Endodermal cell (in vitro differentiated cells): ENCODE data around the gene ZNF487. TPM values are rescaled to one million over a fixed set of nuclear protein-coding genes. Genes with fewer than 3 reads are reported as not detected.

Source experiments
- DNase-seq: peaks from one replicate; pipeline ENCODE4 v3.0.0-alpha.2; 2017
- H3K27ac ChIP-seq: 2 replicates; pipeline ENCODE4 v1.5.1; 2013; ENCODE audit warnings: mild to moderate bottlenecking, low read depth, low read length, moderate library complexity
- H3K27me3 ChIP-seq: 2 replicates; pipeline ENCODE4 v1.6.1; 2013; ENCODE audit warnings: mild to moderate bottlenecking, low read length, moderate library complexity; ENCODE audit not compliant: insufficient read depth, control insufficient read depth, poor library complexity, severe bottlenecking
- H3K36me3 ChIP-seq: 2 replicates; pipeline ENCODE4 v1.7.0; 2013; ENCODE audit warnings: mild to moderate bottlenecking, low read length, moderate library complexity; ENCODE audit not compliant: control insufficient read depth, insufficient read depth
- H3K4me1 ChIP-seq: one replicate; pipeline ENCODE4 v1.7.0; 2013; ENCODE audit warnings: low read length; ENCODE audit not compliant: control insufficient read depth, insufficient read depth
- H3K4me3 ChIP-seq: 2 replicates; pipeline ENCODE4 v1.5.1; 2013; ENCODE audit warnings: mild to moderate bottlenecking, low read length, moderate library complexity
- H3K9ac ChIP-seq: 2 replicates; pipeline ENCODE4 v1.6.1; 2013; ENCODE audit warnings: mild to moderate bottlenecking, low read length, moderate library complexity; ENCODE audit not compliant: poor library complexity, severe bottlenecking; ENCODE audit errors: extremely low read depth
- H3K9me3 ChIP-seq: 2 replicates; pipeline ENCODE4 v1.6.1; 2013; ENCODE audit warnings: mild to moderate bottlenecking, low read length, moderate library complexity; ENCODE audit not compliant: control insufficient read depth
- H3K27ac Mint-ChIP-seq: 2 replicates; pipeline ENCODE4 v1.8.0; 2020; ENCODE audit warnings: mixed read lengths
- H3K27me3 Mint-ChIP-seq: 2 replicates; pipeline ENCODE4 v1.8.0; 2021; ENCODE audit warnings: mild to moderate bottlenecking, mixed read lengths; ENCODE audit not compliant: insufficient read depth
- H3K36me3 Mint-ChIP-seq: 2 replicates; pipeline ENCODE4 v1.8.0; 2020; ENCODE audit warnings: low read depth, mixed read lengths
- H3K4me1 Mint-ChIP-seq: 2 replicates; pipeline ENCODE4 v1.8.0; 2020; ENCODE audit warnings: mixed read lengths
- H3K4me3 Mint-ChIP-seq: 2 replicates; pipeline ENCODE4 v1.8.0; 2020; ENCODE audit warnings: mild to moderate bottlenecking, moderate library complexity, mixed read lengths
- H3K9me3 Mint-ChIP-seq: 2 replicates; pipeline ENCODE4 v1.8.0; 2020; ENCODE audit warnings: mild to moderate bottlenecking, mixed read lengths
- CTCF ChIP-seq: fragments of 200-600 bp; sonication (generic); conservative IDR thresholded peaks from 2 replicates; pipeline ENCODE4 v1.5.0; 2021; ENCODE audit warnings: antibody characterized with exemption, mild to moderate bottlenecking
- WGBS, 2 experiments: methylation state at CpG; one replicate each; pipeline versions ENCODE4 v1.1.5 to v1.1.7; 2013; ENCODE audit warnings: missing lambda C conversion rate in 2 of 2, mixed read lengths in 1 of 2; ENCODE audit not compliant: insufficient coverage in 1 of 2, insufficient read length in 1 of 2; 5-methylcytosine and 5-hydroxymethylcytosine counted together
- total RNA-seq, 2 donors: library from RNA; stranded (reverse); fragmentation: NEBNext Ultra II Directional in 1 of 2; extraction: Animal tissue kit (Norgen Biotek cat#: 25700) in 1 of 2; gene quantifications; 2 replicates in 1 of 2; 3 replicates in 1 of 2; pipeline ENCODE4 v1.2.1, GENCODE V29; 2021

Gene ZNF487
- total RNA-seq, 2 donors from 2014 or later = 3.8 to 6.6 TPM

GRCh38 chr10:43390333-43390732 lies 46.6 kb upstream of the ZNF487 start:
- Histone ChIP-seq H3K27me3 (no peaks in the 10 kb centered on the region), H3K9ac (no peak overlapping the region), H3K27ac (no peak overlapping the region), H3K4me1 (peaks cover 16% of the 10 kb centered on the region), H3K4me3 (peak overlapping the region; percentile 52), H3K9me3 (no peaks in the 10 kb centered on the region), H3K36me3 (peaks cover 96% of the 10 kb centered on the region)
- Mint-ChIP-seq H3K9me3 (no peaks in the 10 kb centered on the region), H3K4me3 (peak overlapping the region; percentile 1), H3K27ac (peak overlapping the region; percentile 9), H3K27me3 (no peaks in the 10 kb centered on the region), H3K4me1 (peaks cover 47% of the 10 kb centered on the region), H3K36me3 (peaks cover 90% of the 10 kb centered on the region)
- DNase-seq = no peak
- 93 to 95% methylated on average over 5 of the region's 5 CpGs for WGBS, 2 experiments
- no peak for TF ChIP-seq CTCF

GRCh38 chr10:43390759-43391158 lies 46.2 kb upstream of the ZNF487 start:
- Mint-ChIP-seq H3K9me3 (no peaks in the 10 kb centered on the region), H3K4me3 (peak overlapping the region; percentile 1), H3K4me1 (peaks cover 49% of the 10 kb centered on the region), H3K36me3 (peaks cover 89% of the 10 kb centered on the region), H3K27me3 (no peaks in the 10 kb centered on the region), H3K27ac (peak overlapping the region; percentile 9)
- H3K27me3 ChIP-seq = no peaks in the 10 kb centered on the region
- 94 to 96% methylated on average over 5 to 7 of the region's 7 CpGs for WGBS, 2 experiments
- DNase-seq = peak; percentile 71
- peak; percentile 71 for TF ChIP-seq CTCF
- peaks cover 96% of the 10 kb centered on the region for H3K36me3 ChIP-seq
- H3K9me3 ChIP-seq = no peaks in the 10 kb centered on the region
- no peak overlapping the region for H3K27ac ChIP-seq
- peak overlapping the region; percentile 52 for H3K4me3 ChIP-seq
- no peak overlapping the region for H3K9ac ChIP-seq
- peaks cover 16% of the 10 kb centered on the region for H3K4me1 ChIP-seq

- Mint-ChIP-seq H3K27me3 (no peaks in the 10 kb centered on the region), H3K4me3 (no peak overlapping the region), H3K36me3 (peaks cover 85% of the 10 kb centered on the region), H3K27ac (peak overlapping the region; percentile 57), H3K4me1 (peaks cover 49% of the 10 kb centered on the region), H3K9me3 (no peaks in the 10 kb centered on the region)
- WGBS, 2 experiments = 88 to 94% methylated on average over 4 to 6 of the region's 6 CpGs
- H3K27me3 ChIP-seq = no peaks in the 10 kb centered on the region
- H3K9me3 ChIP-seq = no peaks in the 10 kb centered on the region
- H3K4me1 ChIP-seq = peaks cover 16% of the 10 kb centered on the region
- H3K27ac ChIP-seq = no peak overlapping the region
- no peak for TF ChIP-seq CTCF
- no peak for DNase-seq
- H3K9ac ChIP-seq = no peak overlapping the region
- H3K36me3 ChIP-seq = peaks cover 90% of the 10 kb centered on the region
- H3K4me3 ChIP-seq = peak overlapping the region; percentile 13
Measured at GRCh38 chr10:43391496-43391895, 45.4 kb upstream of the ZNF487 start.
